A549 (cell line): ENCODE data around the gene HP1BP3. TPM values are rescaled to one million over a fixed set of nuclear protein-coding genes. Genes with fewer than 3 reads are reported as not detected.

ENCODE experiments used
- ATAC-seq, 2 experiments: fragments of 200-7000 bp in 1 of 2; fragments of >200 bp in 1 of 2; cut with Nextera tagmentation in 1 of 2; cut with Tn5 transposase in 1 of 2; 3 replicates each; pipeline versions ENCODE4 v1.8.0 to v1.9.1; 2018 to 2020; ENCODE audit warnings: mild to moderate bottlenecking in 1 of 2, moderate library complexity in 1 of 2
- CTCF ChIA-PET: fragments of 300-600 bp; sonication (Branson Sonifier 250); formaldehyde crosslinking; extraction: SDS; loops from one replicate; lab custom pipeline; 2021; ENCODE audit warnings: antibody characterized with exemption, inconsistent platforms; lab: Yijun Ruan, JAX
- POLR2A ChIA-PET: fragments of 350-600 bp; formaldehyde crosslinking; extraction: SDS; loops from one replicate; lab custom pipeline; 2021; ENCODE audit warnings: antibody characterized with exemption, inconsistent platforms; lab: Yijun Ruan, JAX
- DNase-seq, 2 experiments: peaks; one replicate each; pipeline versions ENCODE4 v3.0.0 to v3.0.0-alpha.2; 2011 to 2016; ENCODE audit warnings: low read depth in 1 of 2, low spot score in 1 of 2
- FAIRE-seq: peaks from 2 replicates; lab custom pipeline; 2011; peaks lifted over from hg19 to GRCh38; lab: Jason Lieb, UNC
- H3K27ac ChIP-seq, 2 experiments: fragments of >200 bp; sonication (Bioruptor Twin); formaldehyde crosslinking; 3 replicates each; pipeline ENCODE4 v1.5.1; 2016 to 2017
- H3K4me1 ChIP-seq: fragments of >200 bp; sonication (Bioruptor Twin); formaldehyde crosslinking; 3 replicates; pipeline ENCODE4 v1.6.1; 2016
- H3K4me2 ChIP-seq: fragments of >200 bp; sonication (Bioruptor Twin); formaldehyde crosslinking; 3 replicates; pipeline ENCODE4 v1.6.1; 2016
- H3K4me3 ChIP-seq: fragments of >200 bp; sonication (Bioruptor Twin); formaldehyde crosslinking; 3 replicates; pipeline ENCODE4 v1.5.1; 2016
- H3K9me3 ChIP-seq: fragments of >200 bp; sonication (Bioruptor Twin); formaldehyde crosslinking; 3 replicates; pipeline ENCODE4 v1.6.1; 2016
- BCL3 ChIP-seq: fragments of >200 bp; sonication (Bioruptor Twin); formaldehyde crosslinking; IDR thresholded peaks from 3 replicates; pipeline ENCODE4 v1.6.1; 2016
- BHLHE40 ChIP-seq: IDR thresholded peaks from 2 replicates; pipeline ENCODE4 v1.6.1; 2012; ENCODE audit warnings: low read depth, low read length, inconsistent platforms
- CEBPB ChIP-seq, 2 experiments: fragments of >200 bp in 1 of 2; sonication (Bioruptor Twin) in 1 of 2; formaldehyde crosslinking in 1 of 2; IDR thresholded peaks; 2 replicates each; pipeline ENCODE4 v1.6.1; 2012 to 2016
- CHD2 ChIP-seq: fragments of 150-350 bp; IDR thresholded peaks from 2 replicates; pipeline ENCODE4 v1.6.1; 2014; ENCODE audit warnings: low read length; ENCODE audit not compliant: partially characterized antibody
- EHF ChIP-seq: fragments of 250-450 bp; sonication (Bioruptor Pico); IDR thresholded peaks from 2 replicates; pipeline ENCODE4 v1.5.0; 2020; ENCODE audit warnings: mild to moderate bottlenecking
- GATA3 ChIP-seq: IDR thresholded peaks from 2 replicates; pipeline ENCODE4 v1.6.1; 2012; ENCODE audit warnings: borderline replicate concordance
- HDAC2 ChIP-seq: fragments of 200-600 bp; sonication (generic); IDR thresholded peaks from 2 replicates; pipeline ENCODE4 v1.6.1; 2016
- HES2 ChIP-seq: fragments of >200 bp; sonication (Bioruptor Twin); formaldehyde crosslinking; IDR thresholded peaks from 2 replicates; pipeline ENCODE4 v1.6.1; 2016
- HMGXB4 ChIP-seq: fragments of 250-450 bp; sonication (Bioruptor Pico); IDR thresholded peaks from 2 replicates; pipeline ENCODE4 v1.5.0; 2021; ENCODE audit warnings: mild to moderate bottlenecking, moderate library complexity, borderline replicate concordance
- HOXB5 ChIP-seq: fragments of 250-450 bp; sonication (Bioruptor Pico); IDR thresholded peaks from 2 replicates; pipeline ENCODE4 v1.5.0; 2020; ENCODE audit warnings: mild to moderate bottlenecking, moderate library complexity
- JUN ChIP-seq, 2 experiments: fragments of >200 bp; sonication (Bioruptor Twin); formaldehyde crosslinking; IDR thresholded peaks; 2 replicates in 1 of 2; 3 replicates in 1 of 2; pipeline ENCODE4 v1.6.1; 2016 to 2017
- JUNB ChIP-seq: fragments of >200 bp; sonication (Bioruptor Twin); formaldehyde crosslinking; IDR thresholded peaks from 2 replicates; pipeline ENCODE4 v1.6.1; 2016
- KDM1A ChIP-seq: fragments of 200-600 bp; sonication (generic); IDR thresholded peaks from 2 replicates; pipeline ENCODE4 v1.6.1; 2016; ENCODE audit warnings: low read depth, mild to moderate bottlenecking
- KDM5A ChIP-seq: fragments of 200-600 bp; sonication (generic); IDR thresholded peaks from 2 replicates; pipeline ENCODE4 v1.6.1; 2016; ENCODE audit warnings: antibody characterized with exemption, mild to moderate bottlenecking
- MAFK ChIP-seq: fragments of 450-650 bp; IDR thresholded peaks from 2 replicates; pipeline ENCODE4 v1.6.1; 2014; ENCODE audit not compliant: partially characterized antibody
- MAX ChIP-seq: IDR thresholded peaks from 2 replicates; pipeline ENCODE4 v1.6.1; 2012
- MAZ ChIP-seq: fragments of 150-350 bp; IDR thresholded peaks from 2 replicates; pipeline ENCODE4 v1.6.1; 2014; ENCODE audit warnings: antibody characterized with exemption, low read depth, low read length, borderline replicate concordance
- NPAS2 ChIP-seq: fragments of 250-450 bp; sonication (Bioruptor Pico); IDR thresholded peaks from 2 replicates; pipeline ENCODE4 v1.8.0; 2022; ENCODE audit warnings: mild to moderate bottlenecking, moderate library complexity, borderline replicate concordance
- PHF8 ChIP-seq: fragments of 200-600 bp; sonication (generic); IDR thresholded peaks from 2 replicates; pipeline ENCODE4 v1.6.1; 2016; ENCODE audit warnings: low read depth, mild to moderate bottlenecking, antibody characterized with exemption, moderate library complexity, borderline replicate concordance
- POLR2A ChIP-seq: IDR thresholded peaks from 2 replicates; pipeline ENCODE4 v1.6.1; 2012; ENCODE audit warnings: mild to moderate bottlenecking, low read length
- POLR2AphosphoS2 ChIP-seq: conservative IDR thresholded peaks from 2 replicates; pipeline ENCODE4 v1.6.1; 2012; ENCODE audit warnings: low read length, improper control_type of control experiment, inconsistent platforms
- RAD21 ChIP-seq, 2 experiments: fragments of >200 bp in 1 of 2; sonication (Bioruptor Twin) in 1 of 2; formaldehyde crosslinking in 1 of 2; IDR thresholded peaks in 1 of 2; conservative IDR thresholded peaks in 1 of 2; 2 replicates in 1 of 2; 3 replicates in 1 of 2; pipeline ENCODE4 v1.6.1; 2012 to 2018; ENCODE audit warnings: inconsistent platforms in 1 of 2
- RARB ChIP-seq: fragments of 250-450 bp; sonication (Bioruptor Pico); IDR thresholded peaks from 2 replicates; pipeline ENCODE4 v1.8.0; 2021; ENCODE audit warnings: mild to moderate bottlenecking, moderate library complexity
- RCOR1 ChIP-seq: fragments of 150-350 bp; IDR thresholded peaks from 2 replicates; pipeline ENCODE4 v1.6.1; 2014; ENCODE audit warnings: antibody characterized with exemption, low read length, low read depth
- REST ChIP-seq: fragments of 200-600 bp; sonication (generic); IDR thresholded peaks from 2 replicates; pipeline ENCODE4 v1.6.1; 2016; ENCODE audit warnings: antibody characterized with exemption, mild to moderate bottlenecking, moderate library complexity
- RFX5 ChIP-seq: fragments of 450-650 bp; IDR thresholded peaks from 2 replicates; pipeline ENCODE4 v1.7.1; 2014; ENCODE audit warnings: antibody characterized with exemption, mild to moderate bottlenecking, moderate library complexity
- SMC3 ChIP-seq: fragments of >200 bp; sonication (Bioruptor Twin); formaldehyde crosslinking; IDR thresholded peaks from 3 replicates; pipeline ENCODE4 v1.6.1; 2018; ENCODE audit warnings: inconsistent platforms
- SREBF2 ChIP-seq: fragments of 450-650 bp; IDR thresholded peaks from 2 replicates; pipeline ENCODE4 v1.6.1; 2014; ENCODE audit warnings: mild to moderate bottlenecking, moderate library complexity
- ZSCAN20 ChIP-seq: fragments of 250-450 bp; sonication (Bioruptor Pico); IDR thresholded peaks from 2 replicates; pipeline ENCODE4 v1.8.0; 2022; ENCODE audit warnings: mild to moderate bottlenecking, moderate library complexity
- WGBS: methylation state at CpG from one replicate; pipeline ENCODE4 v1.1.6; 2017; ENCODE audit errors: missing lambda C conversion rate; 5-methylcytosine and 5-hydroxymethylcytosine counted together
- polyA plus RNA-seq, 4 experiments: library from polyadenylated mRNA; depleted of rRNA in 3 of 4; stranded (reverse); fragments of >200 nt; fragmentation: RNase III in 1 of 4; extraction: RNeasy Plus Mini Kit Qiagen cat#74134 plus additional on column Dnase treatment in 1 of 4; gene quantifications; 2 replicates in 3 of 4; 3 replicates in 1 of 4; pipeline ENCODE4 v1.2.3, GENCODE V29; 2011 to 2017
- TF ChIP-seq, protein P1 (sequence below): IDR thresholded peaks from 2 replicates; pipeline ENCODE4 v1.6.1; 2012; ENCODE audit warnings: low read depth, borderline replicate concordance
- TF ChIP-seq, protein P2 (sequence below): fragments of 450-650 bp; IDR thresholded peaks from 2 replicates; pipeline ENCODE4 v1.6.1; 2014; ENCODE audit warnings: antibody characterized with exemption

HP1BP3 gene
- polyA plus RNA-seq, 2 of the 4 experiments (the other 2 are of a cell fraction) = 159 to 214 TPM

DNA sequence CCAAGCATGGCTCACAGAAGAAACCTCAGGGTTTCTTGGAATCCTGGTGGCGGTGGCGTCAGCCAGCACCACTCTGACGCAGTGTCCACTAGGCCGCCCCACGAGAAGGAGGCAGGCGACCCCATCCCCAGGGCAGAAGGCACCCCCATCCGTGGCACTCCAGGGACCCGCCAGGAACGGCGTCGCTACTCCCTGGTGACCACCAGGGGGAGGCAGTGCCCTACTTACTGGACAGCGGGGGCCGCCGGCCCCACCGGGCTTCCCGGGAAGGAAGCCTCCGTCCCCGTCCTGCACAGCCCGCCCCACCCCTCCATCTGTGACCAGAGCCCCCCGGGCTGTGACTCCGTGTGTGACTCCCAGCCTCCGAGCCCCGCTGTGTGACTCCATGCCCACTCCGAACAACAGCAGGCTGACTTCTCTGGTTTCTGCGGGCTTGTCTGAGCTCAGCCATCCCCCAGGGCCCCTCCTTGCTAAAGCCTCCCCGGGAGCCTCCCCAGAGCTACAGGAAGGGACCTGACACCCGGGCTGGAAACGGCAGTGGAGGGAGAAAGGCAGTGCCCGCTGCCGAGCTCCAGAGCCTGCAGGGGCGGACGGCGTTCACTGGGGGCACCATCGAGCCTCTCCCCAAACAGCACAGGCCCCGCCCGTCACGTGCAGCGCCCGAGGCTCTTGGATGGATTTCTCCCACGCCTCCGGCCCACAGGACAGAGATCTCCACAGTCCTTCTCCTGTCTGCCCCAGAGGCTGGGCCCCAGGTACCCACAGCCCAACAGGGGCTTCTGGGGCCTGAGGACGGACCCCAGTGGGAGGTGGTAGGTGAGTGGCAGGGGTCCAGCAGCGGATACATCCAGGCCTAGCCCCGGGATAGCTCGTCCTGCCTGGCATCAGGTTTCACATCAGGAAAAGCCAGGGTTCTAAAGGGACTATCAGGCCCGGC, 90.4 kb downstream of the HP1BP3 start:
- Histone ChIP-seq H3K4me1 (peaks cover 28% of the 10 kb centered on the region), H3K4me2 (peak overlapping the region; percentile 79), H3K27ac (peak overlapping the region; percentile 97), H3K4me3 (peak overlapping the region; percentile 48), H3K9me3 (no peaks in the 10 kb centered on the region)
- DNase-seq = peak; percentile 87 to 89
- no peak for FAIRE-seq
- peak; percentile 94 for ATAC-seq
- POLR2A ChIA-PET = interaction anchor here (0.6 to 1.3 kb wide), 6 partner anchors 21 to 499 kb away, joined by 3 to 9 read pairs (median 4); partner anchors contain the start of genes DDOST, HP1BP3 and KIF17
- CTCF ChIA-PET = interaction anchor here (0.6 to 5.0 kb wide), 44 partner anchors 8 to 895 kb away, joined by 3 to 55 read pairs (median 4); partner anchors contain the start of genes DDOST, HP1BP3 and KIF17
- 57% methylated on average over 1 of the region's 46 CpGs for WGBS
- TF ChIP-seq RAD21 (conservative IDR thresholded peaks at IDR 0.05 in 1 of 2, IDR thresholded peaks at IDR 0.05 in 1 of 2) = peak; percentile 81 to 96
- TF ChIP-seq, protein P1, sequence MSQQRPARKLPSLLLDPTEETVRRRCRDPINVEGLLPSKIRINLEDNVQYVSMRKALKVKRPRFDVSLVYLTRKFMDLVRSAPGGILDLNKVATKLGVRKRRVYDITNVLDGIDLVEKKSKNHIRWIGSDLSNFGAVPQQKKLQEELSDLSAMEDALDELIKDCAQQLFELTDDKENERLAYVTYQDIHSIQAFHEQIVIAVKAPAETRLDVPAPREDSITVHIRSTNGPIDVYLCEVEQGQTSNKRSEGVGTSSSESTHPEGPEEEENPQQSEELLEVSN = 0 out of 2 replicates have a peak, but pooled peaks have one; percentile 57
- no peak for TF ChIP-seq HDAC2
- TF ChIP-seq BHLHE40 = peak; percentile 97
- peak in 1 of 2 experiments; percentile 24; a peak in 1 of 5 replicates for TF ChIP-seq JUN (IDR thresholded peaks at IDR 0.05)
- TF ChIP-seq RCOR1 = no peak
- peak; percentile 89 for TF ChIP-seq SMC3
- TF ChIP-seq POLR2AphosphoS2 = no peak
- TF ChIP-seq BCL3 = no peak
- no peak for TF ChIP-seq KDM1A
- TF ChIP-seq RFX5 = no peak
- TF ChIP-seq CHD2 = no peak
- TF ChIP-seq ZSCAN20 (CRISPR knock-in tag) = no peak
- no peak for TF ChIP-seq MAFK
- peak; percentile 92 for TF ChIP-seq MAX
- TF ChIP-seq MAZ = 0 out of 2 replicates have a peak, but pooled peaks have one; percentile 60
- TF ChIP-seq HOXB5 = no peak
- TF ChIP-seq NPAS2 (CRISPR knock-in tag) = peak; percentile 38; the same call in 1 of the 2 replicates
- TF ChIP-seq SREBF2 = no peak
- TF ChIP-seq POLR2A = no peak
- TF ChIP-seq GATA3 = peak; percentile 30; the same call in 1 of the 2 replicates
- TF ChIP-seq REST = no peak
- no peak for TF ChIP-seq HES2
- no peak for TF ChIP-seq EHF
- TF ChIP-seq HMGXB4 (CRISPR knock-in tag) = no peak
- no peak for TF ChIP-seq JUNB
- TF ChIP-seq PHF8 = no peak
- no peak for TF ChIP-seq RARB (CRISPR knock-in tag)
- no peak for TF ChIP-seq CEBPB (IDR thresholded peaks at IDR 0.05)
- TF ChIP-seq, protein P2, sequence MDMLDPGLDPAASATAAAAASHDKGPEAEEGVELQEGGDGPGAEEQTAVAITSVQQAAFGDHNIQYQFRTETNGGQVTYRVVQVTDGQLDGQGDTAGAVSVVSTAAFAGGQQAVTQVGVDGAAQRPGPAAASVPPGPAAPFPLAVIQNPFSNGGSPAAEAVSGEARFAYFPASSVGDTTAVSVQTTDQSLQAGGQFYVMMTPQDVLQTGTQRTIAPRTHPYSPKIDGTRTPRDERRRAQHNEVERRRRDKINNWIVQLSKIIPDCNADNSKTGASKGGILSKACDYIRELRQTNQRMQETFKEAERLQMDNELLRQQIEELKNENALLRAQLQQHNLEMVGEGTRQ = peak; percentile 85
- TF ChIP-seq KDM5A = peak; percentile 74; the same call in 1 of the 2 replicates
